ENCODE results near the gene SYT2. TPM values are rescaled to one million over a fixed set of nuclear protein-coding genes. Genes with fewer than 3 reads are reported as not detected.

SYT2 gene
- total and polyA plus RNA-seq, 2 of the 13 experiments (the other 11 are each of a cell fraction or from before 2014, with no cell fraction given), result not detected

- ChIA-PET CTCF (ENCODE audit: low intra/inter-chr PET ratio, low total read pairs) (no interaction called here), POLR2A (no interaction called here)
- no peak overlapping the region for H3K4me3 ChIP-seq (replicated peaks in 1 of 3; ENCODE audit: insufficient read depth in 1 of 3, low read depth in 2 of 3, low read length in 3 of 3)
- DNase-seq (ENCODE audit: low spot score), result no peak
- no peaks in the 10 kb centered on the region for H3K9me3 ChIP-seq (ENCODE audit: low read length)
- H3K27ac ChIP-seq (ENCODE audit: extremely low read length, insufficient read depth, low read length), result no peak overlapping the region
- no peak overlapping the region for H3K4me2 ChIP-seq (ENCODE audit: low read depth, low read length)
- H2AFZ ChIP-seq (ENCODE audit: low read length), result no peak overlapping the region
- H3K27me3 ChIP-seq (ENCODE audit: control insufficient read depth in 1 of 2, insufficient read depth in 2 of 2, low read length in 2 of 2), result peaks cover 2 to 30% of the 10 kb centered on the region in 2 experiments; a peak in 4 of 5 replicates
- in situ Hi-C loops (cut with HindIII; ENCODE audit: extremely low pct_ligation_motif_present, low pct_unique_long_range_greater_than_20kb) (no loop called here), intact Hi-C loops (cut with micrococcal nuclease; ENCODE audit: unreplicated experiment) (no loop called here)
- no peak for ATAC-seq
- no peak for FAIRE-seq
- no peaks in the 10 kb centered on the region for H3K36me3 ChIP-seq (replicated peaks in 1 of 2; ENCODE audit: control insufficient read depth in 1 of 2, insufficient read depth in 2 of 2, low read length in 2 of 2)
- 43% methylated on average over 8 of the region's 10 CpGs for WGBS (ENCODE audit: low lambda C conversion rate)
- no peaks in the 10 kb centered on the region for H3K79me2 ChIP-seq (ENCODE audit: insufficient read depth, low read length)
- no peaks in the 10 kb centered on the region; the same call in 1 of the 2 replicates for H3K4me1 ChIP-seq (ENCODE audit: insufficient read depth, low read length)
- no peak overlapping the region for H3K9ac ChIP-seq (ENCODE audit: insufficient read depth, low read depth, low read length)
- no TSS peak for BruUV-seq (replicated peaks)
- H4K20me1 ChIP-seq (ENCODE audit: insufficient read depth, low read length), result no peaks in the 10 kb centered on the region
- TF ChIP-seq ZBTB44 (CRISPR knock-in tag; IDR thresholded peaks at IDR 0.05) (no peak), ZNF556 (CRISPR knock-in tag; IDR thresholded peaks at IDR 0.05; ENCODE audit: borderline replicate concordance) (no peak), HCFC1 (IDR thresholded peaks at IDR 0.05; ENCODE audit: low read depth, low read length) (no peak), JARID2 (CRISPR knock-in tag; IDR thresholded peaks at IDR 0.05; ENCODE audit: insufficient replicate concordance) (no peak), NCOR1 (IDR thresholded peaks at IDR 0.05; ENCODE audit: borderline replicate concordance, low read length) (no peak), ZBTB40 (IDR thresholded peaks at IDR 0.05) (no peak), ZBTB40 (CRISPR knock-in tag; IDR thresholded peaks at IDR 0.05) (no peak), ZNF12 (CRISPR knock-in tag; IDR thresholded peaks at IDR 0.05) (no peak), SMARCC2 (IDR thresholded peaks at IDR 0.05) (no peak), PAX8 (CRISPR knock-in tag; IDR thresholded peaks at IDR 0.05; ENCODE audit: borderline replicate concordance) (no peak), EZH2 (conservative IDR thresholded peaks at IDR 0.05; ENCODE audit: low read depth, low read length) (no peak), SIN3A (IDR thresholded peaks at IDR 0.05; ENCODE audit: borderline replicate concordance, low read depth, low read length) (no peak), PATZ1 (CRISPR knock-in tag; IDR thresholded peaks at IDR 0.05) (no peak)
These were observed 78.0 kb downstream of the SYT2 start for GRCh38 chr1:202632241-202632640.
